GM12872 (cell line): Measurements from ENCODE around the gene TRAK1.

Source experiments
- TF ChIP-seq, protein P1 (sequence below): IDR thresholded peaks from 3 replicates; pipeline ENCODE4 v1.5.1; 2011; ENCODE audit warnings: low read depth, mild to moderate bottlenecking, low read length, moderate library complexity; ENCODE audit not compliant: insufficient read depth

TRAK1 gene

DNA sequence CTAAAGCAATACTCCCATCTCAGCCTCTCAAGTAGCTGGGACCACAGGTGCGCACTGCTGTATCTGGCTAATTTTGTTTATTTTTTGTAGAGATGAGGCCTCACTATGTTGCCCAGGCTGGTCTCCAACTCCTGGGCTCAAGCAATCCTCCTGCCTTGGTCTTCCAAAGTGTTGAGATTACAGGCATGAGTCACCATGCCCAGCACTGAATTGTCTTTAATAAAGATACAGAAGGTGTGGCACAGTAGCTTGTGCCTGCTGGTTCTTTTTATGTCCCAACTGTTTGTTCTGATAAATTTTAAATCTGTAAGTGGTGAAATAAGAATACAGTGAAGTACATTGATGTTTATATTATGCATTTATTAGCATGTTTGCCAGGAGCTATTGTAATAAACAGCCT is 20.6 kb upstream of the TRAK1 start:
- TF ChIP-seq, protein P1, sequence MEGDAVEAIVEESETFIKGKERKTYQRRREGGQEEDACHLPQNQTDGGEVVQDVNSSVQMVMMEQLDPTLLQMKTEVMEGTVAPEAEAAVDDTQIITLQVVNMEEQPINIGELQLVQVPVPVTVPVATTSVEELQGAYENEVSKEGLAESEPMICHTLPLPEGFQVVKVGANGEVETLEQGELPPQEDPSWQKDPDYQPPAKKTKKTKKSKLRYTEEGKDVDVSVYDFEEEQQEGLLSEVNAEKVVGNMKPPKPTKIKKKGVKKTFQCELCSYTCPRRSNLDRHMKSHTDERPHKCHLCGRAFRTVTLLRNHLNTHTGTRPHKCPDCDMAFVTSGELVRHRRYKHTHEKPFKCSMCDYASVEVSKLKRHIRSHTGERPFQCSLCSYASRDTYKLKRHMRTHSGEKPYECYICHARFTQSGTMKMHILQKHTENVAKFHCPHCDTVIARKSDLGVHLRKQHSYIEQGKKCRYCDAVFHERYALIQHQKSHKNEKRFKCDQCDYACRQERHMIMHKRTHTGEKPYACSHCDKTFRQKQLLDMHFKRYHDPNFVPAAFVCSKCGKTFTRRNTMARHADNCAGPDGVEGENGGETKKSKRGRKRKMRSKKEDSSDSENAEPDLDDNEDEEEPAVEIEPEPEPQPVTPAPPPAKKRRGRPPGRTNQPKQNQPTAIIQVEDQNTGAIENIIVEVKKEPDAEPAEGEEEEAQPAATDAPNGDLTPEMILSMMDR, result no peak

DNA sequence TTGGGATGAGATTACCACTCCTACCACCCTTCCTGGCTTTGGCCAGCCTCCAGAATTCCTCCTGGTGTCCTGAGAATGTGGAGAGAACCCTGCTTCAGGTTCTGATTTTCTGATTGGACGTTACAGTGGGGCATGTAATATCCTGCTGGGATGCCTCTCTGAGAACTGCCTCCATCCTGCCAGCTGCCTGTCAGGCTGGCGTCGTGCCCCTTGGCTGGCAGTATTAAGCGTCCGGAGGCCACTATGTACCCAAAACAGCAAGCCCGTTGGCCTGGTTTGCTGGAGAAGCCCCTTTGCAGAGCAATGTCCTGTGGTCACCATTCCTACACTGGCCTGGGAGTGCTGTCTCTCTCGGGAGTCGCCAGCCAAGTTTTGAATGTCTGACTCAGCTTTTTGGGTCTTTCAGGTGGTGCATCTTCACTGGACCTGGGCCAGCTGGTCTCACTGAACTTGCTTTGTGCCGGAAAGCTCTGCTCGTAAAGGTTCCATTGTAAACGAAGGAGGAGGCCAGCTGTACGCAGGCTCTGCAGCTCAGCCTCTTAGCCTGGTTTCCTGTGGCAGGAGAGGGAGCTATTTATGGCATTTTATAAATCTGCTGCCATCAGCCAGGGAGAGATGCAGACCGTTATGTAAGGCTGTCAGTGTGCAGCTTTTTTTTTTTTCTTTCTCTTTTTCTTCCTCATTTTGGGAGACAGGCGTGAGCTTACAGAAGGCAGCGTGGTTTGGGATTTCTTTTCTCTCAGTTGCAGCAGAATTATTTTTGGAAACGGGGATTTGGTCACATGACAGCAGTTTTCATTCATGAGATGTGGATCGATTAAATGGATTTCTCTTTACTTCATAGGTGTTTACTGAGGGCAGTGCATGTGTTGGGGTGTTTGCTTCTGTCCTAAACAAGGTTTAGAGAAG is 19.0 kb upstream of the TRAK1 start:
- TF ChIP-seq, protein P1, result no peak

DNA sequence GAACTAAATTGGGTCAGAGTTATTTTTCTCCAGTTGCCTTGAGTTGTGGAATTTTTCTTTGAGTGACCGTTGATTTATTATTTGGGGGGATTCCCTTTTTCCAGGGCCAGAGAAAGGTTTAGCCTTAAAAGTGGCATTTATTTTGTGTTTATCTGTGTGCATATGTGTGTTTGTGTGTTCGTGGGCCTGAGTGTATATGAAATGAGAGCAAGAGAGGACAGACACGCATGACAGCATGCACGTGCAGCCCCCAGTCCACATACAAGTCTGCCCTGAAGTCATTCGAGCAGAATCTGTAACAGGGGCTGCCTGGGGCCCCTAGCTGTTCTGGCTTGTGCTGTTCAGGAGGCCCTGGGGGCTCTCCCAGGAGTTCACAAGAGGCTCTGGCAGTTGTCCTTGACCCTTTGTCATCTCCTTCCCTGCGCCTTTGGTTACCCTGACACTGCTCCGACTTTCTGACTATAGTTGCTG is 18.3 kb upstream of the TRAK1 start:
- TF ChIP-seq, protein P1, result no peak

DNA sequence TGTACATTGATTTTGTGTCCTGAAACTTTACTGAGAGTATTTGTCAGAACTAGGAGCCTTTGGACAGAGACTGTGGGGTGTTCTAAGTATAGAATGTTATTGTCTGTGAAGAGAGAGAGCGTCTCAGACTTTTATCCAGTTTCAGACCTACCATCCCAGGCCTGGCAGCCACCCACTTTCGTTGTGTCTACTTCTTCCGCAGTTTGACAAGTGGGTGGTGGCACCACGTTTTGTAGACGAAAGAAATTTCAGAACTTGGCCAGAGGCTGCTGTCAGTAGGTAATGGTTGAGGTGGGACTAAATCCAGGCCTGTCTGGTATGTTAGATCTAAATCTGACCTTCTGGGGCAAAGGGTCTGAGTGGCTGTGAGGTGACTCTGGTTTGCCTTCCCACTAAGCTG is 13.4 kb upstream of the TRAK1 start:
- TF ChIP-seq, protein P1, result no peak

DNA sequence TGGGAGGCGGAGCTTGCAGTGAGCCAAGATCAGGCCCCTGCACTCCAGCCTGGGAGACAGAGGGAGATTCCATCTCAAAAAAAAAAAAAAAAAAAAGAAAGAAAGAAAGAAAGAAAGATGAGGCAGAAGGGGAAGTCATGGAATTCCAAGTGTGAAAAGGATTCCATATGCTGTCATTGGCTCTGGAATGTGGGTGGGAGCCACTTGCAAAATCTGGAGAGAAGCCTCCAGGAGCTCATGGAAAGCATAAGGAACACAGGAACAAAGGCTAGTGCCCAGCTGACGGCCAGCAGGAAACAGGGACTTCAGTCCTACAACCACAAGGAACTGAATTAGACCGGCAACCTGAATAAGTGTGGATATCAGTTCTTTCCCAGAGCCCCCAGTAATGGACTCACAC is 12.5 kb upstream of the TRAK1 start:
- TF ChIP-seq, protein P1, result no peak

DNA sequence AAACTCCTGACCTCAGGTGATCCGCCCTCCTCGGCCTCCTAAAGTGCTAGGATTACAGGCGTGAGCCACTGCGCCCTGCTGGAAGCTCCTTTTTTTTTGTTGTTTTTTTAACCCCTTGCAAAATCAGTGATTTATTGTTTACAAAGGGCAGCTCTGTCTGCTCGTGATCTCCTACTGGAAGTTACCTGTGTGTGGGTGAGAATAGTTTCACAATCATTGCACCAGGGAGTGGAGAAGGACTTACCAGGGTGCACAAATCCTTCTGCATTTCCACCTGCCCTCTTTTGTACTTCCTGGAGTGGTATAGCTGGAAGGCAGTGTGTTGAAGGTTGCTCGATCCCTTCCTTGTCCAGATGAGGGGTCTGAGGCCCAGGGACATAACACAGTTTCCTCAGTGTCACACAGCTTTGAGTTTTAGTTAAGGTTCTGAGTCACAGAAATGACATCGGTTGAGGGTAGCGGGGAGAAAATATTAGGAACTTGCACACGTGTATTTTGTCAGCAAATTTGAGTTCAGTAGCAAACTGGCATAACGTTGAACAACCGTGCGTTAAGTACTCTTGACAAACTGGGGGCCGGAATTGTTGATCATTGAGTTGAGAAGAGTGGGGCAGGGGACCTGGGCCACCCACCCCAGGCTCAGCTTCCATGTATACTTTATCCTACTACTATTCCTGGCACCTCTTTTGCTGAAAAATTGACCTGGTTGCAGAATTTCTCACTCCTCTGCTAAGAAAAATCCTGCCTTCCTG is 11.3 kb upstream of the TRAK1 start:
- TF ChIP-seq, protein P1, result no peak

DNA sequence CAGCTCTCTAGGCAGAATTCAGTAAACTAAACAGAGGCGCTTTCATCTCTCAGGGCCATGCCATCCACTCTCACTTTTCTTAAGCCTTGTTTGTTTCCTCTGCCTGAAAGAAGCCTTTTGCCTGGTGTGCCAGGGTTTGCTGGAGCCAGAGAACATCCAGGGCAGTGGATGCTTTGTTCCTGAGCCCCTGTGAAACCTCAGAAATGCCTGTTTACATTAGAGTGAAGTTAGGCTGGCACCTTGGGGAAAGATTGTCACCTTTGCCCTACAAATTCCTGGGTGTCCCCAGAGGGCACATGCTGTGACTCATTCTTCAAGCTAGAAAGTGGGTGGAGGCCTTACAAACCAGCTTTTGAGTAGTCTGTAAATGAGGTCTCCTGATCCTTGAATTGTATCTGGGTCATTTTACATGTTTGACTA is 10.7 kb upstream of the TRAK1 start:
- TF ChIP-seq, protein P1, result no peak
